ENCODE data around the gene MT1HL1. TPM values are rescaled to one million over a fixed set of nuclear protein-coding genes. Genes with fewer than 3 reads are reported as not detected.

MT1HL1 gene
- total RNA-seq, 1 donor from 2014 or later = not detected

GRCh38 chr1:237043846-237044636 is 39.8 kb upstream of the MT1HL1 start:
- no peak for FAIRE-seq
- TF ChIP-seq, protein P1, sequence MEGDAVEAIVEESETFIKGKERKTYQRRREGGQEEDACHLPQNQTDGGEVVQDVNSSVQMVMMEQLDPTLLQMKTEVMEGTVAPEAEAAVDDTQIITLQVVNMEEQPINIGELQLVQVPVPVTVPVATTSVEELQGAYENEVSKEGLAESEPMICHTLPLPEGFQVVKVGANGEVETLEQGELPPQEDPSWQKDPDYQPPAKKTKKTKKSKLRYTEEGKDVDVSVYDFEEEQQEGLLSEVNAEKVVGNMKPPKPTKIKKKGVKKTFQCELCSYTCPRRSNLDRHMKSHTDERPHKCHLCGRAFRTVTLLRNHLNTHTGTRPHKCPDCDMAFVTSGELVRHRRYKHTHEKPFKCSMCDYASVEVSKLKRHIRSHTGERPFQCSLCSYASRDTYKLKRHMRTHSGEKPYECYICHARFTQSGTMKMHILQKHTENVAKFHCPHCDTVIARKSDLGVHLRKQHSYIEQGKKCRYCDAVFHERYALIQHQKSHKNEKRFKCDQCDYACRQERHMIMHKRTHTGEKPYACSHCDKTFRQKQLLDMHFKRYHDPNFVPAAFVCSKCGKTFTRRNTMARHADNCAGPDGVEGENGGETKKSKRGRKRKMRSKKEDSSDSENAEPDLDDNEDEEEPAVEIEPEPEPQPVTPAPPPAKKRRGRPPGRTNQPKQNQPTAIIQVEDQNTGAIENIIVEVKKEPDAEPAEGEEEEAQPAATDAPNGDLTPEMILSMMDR (IDR thresholded peaks at IDR 0.05; ENCODE audit: insufficient read depth, low read length, severe bottlenecking) = no peak
- no peak for DNase-seq (ENCODE audit: low read depth)
- Histone ChIP-seq H3K4me3 (ENCODE audit: low read depth, low read length) (no peak overlapping the region), H3K27me3 (ENCODE audit: control insufficient read depth, insufficient read depth, low read length) (peaks cover 9% of the 10 kb centered on the region), H3K36me3 (ENCODE audit: control insufficient read depth, insufficient read depth, low read length) (no peaks in the 10 kb centered on the region)

DNA sequence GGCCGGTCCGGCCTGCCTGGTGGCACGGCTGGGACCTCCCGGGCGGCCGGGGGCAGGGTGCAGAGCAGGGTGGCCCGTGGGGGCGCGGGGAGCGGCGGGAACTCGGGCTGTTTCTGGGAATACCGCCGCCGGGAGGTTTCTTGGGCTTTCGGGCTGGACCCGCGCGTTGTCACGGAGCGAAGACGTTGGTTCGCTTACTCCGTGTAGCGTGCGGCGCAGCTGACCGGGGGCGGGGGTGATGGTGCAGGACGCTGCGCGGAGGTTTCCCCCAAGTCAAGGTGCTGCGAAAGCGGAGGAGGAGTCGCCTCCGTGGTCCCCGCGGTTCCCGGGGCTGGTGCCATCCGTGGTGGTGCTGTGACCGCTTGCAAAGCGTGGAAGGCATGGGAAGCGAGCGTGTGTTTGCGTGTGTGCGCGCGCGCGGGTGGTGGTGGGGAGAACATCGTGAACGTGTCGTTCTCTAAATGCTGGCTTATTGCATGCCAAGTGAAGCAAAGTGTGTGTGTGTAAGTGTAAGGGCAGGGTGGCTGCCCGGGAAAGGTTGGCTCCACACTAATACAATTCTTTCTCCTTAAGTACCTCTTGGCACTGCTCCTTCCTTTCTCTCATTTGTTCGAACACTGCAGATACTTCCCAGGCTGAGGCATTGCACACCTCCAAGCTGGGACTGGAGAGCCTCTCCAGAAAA is 38.8 kb upstream of the MT1HL1 start:
- TF ChIP-seq, protein P1 (IDR thresholded peaks at IDR 0.05; ENCODE audit: insufficient read depth, low read length, severe bottlenecking) = no peak
- no peaks in the 10 kb centered on the region for H3K36me3 ChIP-seq (ENCODE audit: control insufficient read depth, insufficient read depth, low read length)
- H3K27me3 ChIP-seq (ENCODE audit: control insufficient read depth, insufficient read depth, low read length) = peaks cover 9% of the 10 kb centered on the region
- H3K4me3 ChIP-seq (ENCODE audit: low read depth, low read length) = no peak overlapping the region
- DNase-seq (ENCODE audit: low read depth) (no peak), FAIRE-seq (no peak)

- Histone ChIP-seq H3K36me3 (ENCODE audit: control insufficient read depth, insufficient read depth, low read length) (no peaks in the 10 kb centered on the region), H3K27me3 (ENCODE audit: control insufficient read depth, insufficient read depth, low read length) (peaks cover 9% of the 10 kb centered on the region), H3K4me3 (ENCODE audit: low read depth, low read length) (no peak overlapping the region)
- DNase-seq (ENCODE audit: low read depth) = no peak
- FAIRE-seq = no peak
- TF ChIP-seq, protein P1 (IDR thresholded peaks at IDR 0.05; ENCODE audit: insufficient read depth, low read length, severe bottlenecking) = no peak
Observed at GRCh38 chr1:237042526-237042891, 38.3 kb upstream of the MT1HL1 start.

DNA sequence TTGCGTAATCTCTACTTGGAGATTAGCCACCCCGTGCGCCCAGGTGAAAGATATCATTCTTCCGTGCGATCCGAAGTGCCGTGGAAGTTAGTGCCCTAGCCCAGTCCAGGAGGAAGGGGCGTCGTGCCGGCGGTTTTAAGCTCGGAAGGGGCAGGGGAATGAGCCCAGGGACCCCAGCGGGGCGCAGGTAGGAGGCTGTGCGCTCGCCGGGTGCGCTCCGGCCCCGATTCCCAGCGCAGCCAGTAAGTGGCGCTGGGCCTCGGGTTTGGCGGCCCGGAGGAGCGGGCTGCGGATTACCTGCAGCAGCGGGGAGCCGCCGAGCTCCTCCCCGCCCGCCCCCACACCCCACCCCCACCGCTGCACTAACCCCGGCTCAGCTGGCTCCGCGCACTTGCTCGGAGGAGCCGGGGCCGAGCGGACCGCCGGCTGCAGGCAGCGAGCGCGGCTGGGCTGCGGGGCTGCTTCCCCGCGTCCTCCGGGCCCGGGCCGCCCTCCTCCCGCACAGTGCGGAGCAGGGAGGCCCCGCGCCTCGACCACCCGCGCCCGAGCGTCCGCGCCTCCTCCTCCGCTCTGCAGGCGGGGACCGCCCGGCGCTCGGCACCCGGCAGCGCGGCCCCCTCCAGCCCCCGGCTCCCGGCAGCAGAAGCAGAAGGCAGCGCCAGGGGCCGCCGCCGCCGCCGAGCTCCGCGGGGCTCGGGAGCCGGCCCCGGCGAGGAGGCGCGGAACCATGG is 37.7 kb upstream of the MT1HL1 start, which contains the start of gene RYR2:
RYR2 (plus strand) TSS at position 390 of the 731 bp plus-strand sequence; CDS start at position 728, 338 bp downstream.
- no peak for FAIRE-seq
- no peaks in the 10 kb centered on the region for H3K36me3 ChIP-seq (ENCODE audit: control insufficient read depth, insufficient read depth, low read length)
- no peak within 1 kb of the TSS for H3K4me3 ChIP-seq (ENCODE audit: low read depth, low read length)
- TF ChIP-seq, protein P1 (IDR thresholded peaks at IDR 0.05; ENCODE audit: insufficient read depth, low read length, severe bottlenecking) = peak; percentile 27
- H3K27me3 ChIP-seq (ENCODE audit: control insufficient read depth, insufficient read depth, low read length) = peaks cover 9% of the 10 kb centered on the region
- no peak for DNase-seq (ENCODE audit: low read depth)

GRCh38 chr1:237041461-237041794 is 37.2 kb upstream of the MT1HL1 start:
- FAIRE-seq = no peak
- H3K27me3 ChIP-seq (ENCODE audit: control insufficient read depth, insufficient read depth, low read length) = peaks cover 9% of the 10 kb centered on the region
- DNase-seq (ENCODE audit: low read depth) = no peak
- TF ChIP-seq, protein P1 (IDR thresholded peaks at IDR 0.05; ENCODE audit: insufficient read depth, low read length, severe bottlenecking) = no peak
- no peaks in the 10 kb centered on the region for H3K36me3 ChIP-seq (ENCODE audit: control insufficient read depth, insufficient read depth, low read length)
- H3K4me3 ChIP-seq (ENCODE audit: low read depth, low read length) = no peak overlapping the region
